H1 (cell line): ENCODE measurements around the gene DOK6. TPM values are rescaled to one million over a fixed set of nuclear protein-coding genes. Genes with fewer than 3 reads are reported as not detected.

Experiments used
- CBX5 ChIP-seq: fragments of 300-800, 300-1000 bp; sonication (generic); IDR thresholded peaks from 2 replicates; pipeline ENCODE4 v1.7.1; 2016; ENCODE audit warnings: antibody characterized with exemption, low read length, low read depth
- CHD7 ChIP-seq: fragments of 300-600 bp; sonication (generic); IDR thresholded peaks from 2 replicates; pipeline ENCODE4 v1.7.1; 2012; ENCODE audit warnings: low read length, moderate library complexity, mild to moderate bottlenecking, inconsistent platforms; ENCODE audit not compliant: insufficient replicate concordance
- E2F6 ChIP-seq: IDR thresholded peaks from 2 replicates; pipeline ENCODE4 v1.6.1; 2012; ENCODE audit warnings: inconsistent platforms
- POU5F1 ChIP-seq: IDR thresholded peaks from 2 replicates; pipeline ENCODE4 v1.6.1; 2011; ENCODE audit warnings: low read depth, mild to moderate bottlenecking, low read length, moderate library complexity
- YY1 ChIP-seq: IDR thresholded peaks from 2 replicates; pipeline ENCODE4 v1.6.1; 2011; ENCODE audit warnings: low read depth, mild to moderate bottlenecking, low read length
- polyA plus RNA-seq, 7 experiments: library from polyadenylated mRNA; depleted of rRNA in 3 of 7; stranded (reverse) in 5 of 7; unstranded in 2 of 7; fragments of >200 nt in 5 of 7; fragments of 200-250 nt in 2 of 7; gene quantifications; 1 replicate in 5 of 7; 2 replicates in 1 of 7; 4 replicates in 1 of 7; pipeline versions ENCODE4 v1.2.1 to v1.2.3, GENCODE V29; 2011 to 2013; ENCODE audit warnings: missing spikeins in 2 of 7, mixed read lengths in 2 of 7
- total RNA-seq: library from RNA; stranded (reverse); fragmentation: NEBNext Ultra II Directional; extraction: Animal tissue kit (Norgen Biotek cat#: 25700); gene quantifications from 2 replicates; pipeline ENCODE4 v1.2.1, GENCODE V29; 2021

Gene DOK6
- total and polyA plus RNA-seq, 2 of the 8 experiments (the other 6 are each of a cell fraction or from before 2014, with no cell fraction given), result 0.33 to 0.50 TPM

GRCh38 chr18:69635482-69635881 is 234.8 kb downstream of the DOK6 start (continued):
- TF ChIP-seq CHD7, result no peak
- no peak for TF ChIP-seq POU5F1
- no peak for TF ChIP-seq YY1
- TF ChIP-seq CBX5, result no peak
- no peak for TF ChIP-seq E2F6
